DOHH2 (cell line): ENCODE data around the gene ACSL5.

Experiments used
- EZH2phosphoT487 ChIP-seq: fragments of 200-600 bp; sonication (generic); IDR thresholded peaks from 2 replicates; pipeline ENCODE4 v1.6.1; 2017; ENCODE audit warnings: borderline replicate concordance, mild to moderate bottlenecking, antibody characterized with exemption, low read length, moderate library complexity, mixed read lengths
- TF ChIP-seq, protein P1 (sequence below): fragments of 200-600 bp; sonication (generic); IDR thresholded peaks from one replicate; pipeline ENCODE4 v1.5.1; 2014; ENCODE audit warnings: antibody characterized with exemption, mild to moderate bottlenecking, low read depth, low read length; ENCODE audit not compliant: poor library complexity, severe bottlenecking

DNA sequence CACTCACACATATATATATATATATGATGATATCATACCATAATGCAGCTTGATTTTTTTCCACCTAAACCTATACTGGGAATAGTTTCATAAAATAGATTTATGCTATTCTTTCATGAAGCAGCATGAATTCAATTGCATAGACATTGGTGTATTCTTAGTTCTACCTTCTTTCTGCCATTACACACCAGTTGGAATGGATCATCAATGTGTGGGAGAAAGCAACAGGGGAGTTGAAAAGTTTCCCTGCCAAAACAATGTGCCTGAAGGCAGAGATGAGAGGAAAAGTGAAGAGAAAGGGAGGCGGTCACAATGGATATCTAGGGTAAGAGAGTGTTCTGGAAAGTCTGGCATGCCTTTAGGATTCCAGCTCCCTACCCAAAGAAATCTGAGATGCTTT is 25.2 kb upstream of the ACSL5 start:
- TF ChIP-seq, protein P1, sequence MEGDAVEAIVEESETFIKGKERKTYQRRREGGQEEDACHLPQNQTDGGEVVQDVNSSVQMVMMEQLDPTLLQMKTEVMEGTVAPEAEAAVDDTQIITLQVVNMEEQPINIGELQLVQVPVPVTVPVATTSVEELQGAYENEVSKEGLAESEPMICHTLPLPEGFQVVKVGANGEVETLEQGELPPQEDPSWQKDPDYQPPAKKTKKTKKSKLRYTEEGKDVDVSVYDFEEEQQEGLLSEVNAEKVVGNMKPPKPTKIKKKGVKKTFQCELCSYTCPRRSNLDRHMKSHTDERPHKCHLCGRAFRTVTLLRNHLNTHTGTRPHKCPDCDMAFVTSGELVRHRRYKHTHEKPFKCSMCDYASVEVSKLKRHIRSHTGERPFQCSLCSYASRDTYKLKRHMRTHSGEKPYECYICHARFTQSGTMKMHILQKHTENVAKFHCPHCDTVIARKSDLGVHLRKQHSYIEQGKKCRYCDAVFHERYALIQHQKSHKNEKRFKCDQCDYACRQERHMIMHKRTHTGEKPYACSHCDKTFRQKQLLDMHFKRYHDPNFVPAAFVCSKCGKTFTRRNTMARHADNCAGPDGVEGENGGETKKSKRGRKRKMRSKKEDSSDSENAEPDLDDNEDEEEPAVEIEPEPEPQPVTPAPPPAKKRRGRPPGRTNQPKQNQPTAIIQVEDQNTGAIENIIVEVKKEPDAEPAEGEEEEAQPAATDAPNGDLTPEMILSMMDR, result no peak
- TF ChIP-seq EZH2phosphoT487, result no peak
